Liver (tissue), 2 donors: Measurements from ENCODE around the gene VAPA.

ENCODE experiments used
- EGR1 ChIP-seq, 2 donors: IDR thresholded peaks; 2 replicates each; pipeline ENCODE4 v1.6.1; 2016 to 2018; ENCODE audit warnings: antibody characterized with exemption in 2 of 2, low read depth in 2 of 2
- MAX ChIP-seq: IDR thresholded peaks from 2 replicates; pipeline ENCODE4 v1.6.1; 2016; ENCODE audit warnings: antibody characterized with exemption
- donor health status: healthy.

- no peak for TF ChIP-seq EGR1 (IDR thresholded peaks at IDR 0.05; ENCODE audit: low read depth in 2 of 2)
- TF ChIP-seq MAX, result no peak
Observed at GRCh38 chr18:9910661-9911060, 3.2 kb upstream of the VAPA start.
